Cardiac fibroblast (primary cell): ENCODE results near the gene FRMD5.
A peak's percentile ranks its signal among the peaks of the same experiment; 100 is the strongest.

ENCODE experiments used
- DNase-seq, 2 donors: peaks; one replicate each; pipeline versions ENCODE4 v3.0.0 to v3.0.0-alpha.2; 2010; ENCODE audit warnings: low read depth in 2 of 2
- H3K4me3 ChIP-seq, 2 donors: replicated peaks in 1 of 2; 1 replicate in 1 of 2; 2 replicates in 1 of 2; pipeline ENCODE4 v1.5.1; 2011; ENCODE audit warnings: low read depth in 2 of 2, low read length in 2 of 2, mild to moderate bottlenecking in 2 of 2, moderate library complexity in 1 of 2
- CTCF ChIP-seq: IDR thresholded peaks from one replicate; pipeline ENCODE4 v1.5.1; 2011; ENCODE audit warnings: low read depth, mild to moderate bottlenecking, low read length, inconsistent platforms

FRMD5 gene

DNA sequence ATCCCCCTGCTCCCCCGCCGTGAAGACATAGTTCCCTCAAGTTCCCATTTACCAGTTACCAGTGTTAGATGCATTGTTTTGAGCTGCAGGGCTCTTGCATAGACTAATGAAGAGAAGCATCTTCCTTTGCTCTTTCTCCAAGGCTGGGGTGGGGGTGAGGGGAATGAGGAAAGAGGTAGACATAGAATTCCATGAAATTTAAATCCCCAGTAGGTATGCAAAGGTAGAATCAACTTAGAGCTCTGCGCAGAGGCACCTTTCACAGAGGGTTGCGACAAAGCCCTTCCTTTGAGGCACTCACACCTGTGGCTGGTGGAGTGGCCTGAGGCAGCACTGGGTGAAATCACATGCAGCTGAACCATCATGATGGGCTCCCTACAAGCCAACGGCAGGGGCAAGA, 266.9 kb downstream of the FRMD5 start:
- TF ChIP-seq CTCF: no peak
- no peak overlapping the region for H3K4me3 ChIP-seq
- no peak for DNase-seq

GRCh38 chr15:43927203-43927602, 267.9 kb downstream of the FRMD5 start:
- no peak overlapping the region for H3K4me3 ChIP-seq
- DNase-seq: no peak
- TF ChIP-seq CTCF: no peak

- no peak for DNase-seq
- TF ChIP-seq CTCF: no peak
- no peak overlapping the region for H3K4me3 ChIP-seq
Measured at GRCh38 chr15:43923553-43923952, 271.5 kb downstream of the FRMD5 start.

DNA sequence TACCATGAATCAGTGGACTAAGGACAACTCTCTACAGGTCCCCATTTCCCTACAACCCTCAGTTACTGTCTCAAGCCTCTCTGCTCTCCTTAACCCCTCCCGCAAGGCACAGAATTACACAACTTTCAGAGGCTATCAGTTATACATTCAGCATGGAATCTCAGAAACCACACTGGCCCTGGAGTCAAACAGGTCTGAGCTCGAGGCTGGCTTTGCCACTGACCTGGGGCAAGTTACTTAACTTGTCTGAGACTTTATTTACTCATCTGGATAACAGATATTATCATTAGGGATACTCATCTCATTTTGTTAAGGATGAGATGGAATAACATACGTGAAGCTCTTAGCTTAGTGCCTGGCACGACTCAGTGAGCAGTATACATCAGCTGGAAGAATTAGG, 273.1 kb downstream of the FRMD5 start:
- TF ChIP-seq CTCF: no peak
- H3K4me3 ChIP-seq: no peak overlapping the region
- DNase-seq: peak in 1 of 2 donors; percentile 30

DNA sequence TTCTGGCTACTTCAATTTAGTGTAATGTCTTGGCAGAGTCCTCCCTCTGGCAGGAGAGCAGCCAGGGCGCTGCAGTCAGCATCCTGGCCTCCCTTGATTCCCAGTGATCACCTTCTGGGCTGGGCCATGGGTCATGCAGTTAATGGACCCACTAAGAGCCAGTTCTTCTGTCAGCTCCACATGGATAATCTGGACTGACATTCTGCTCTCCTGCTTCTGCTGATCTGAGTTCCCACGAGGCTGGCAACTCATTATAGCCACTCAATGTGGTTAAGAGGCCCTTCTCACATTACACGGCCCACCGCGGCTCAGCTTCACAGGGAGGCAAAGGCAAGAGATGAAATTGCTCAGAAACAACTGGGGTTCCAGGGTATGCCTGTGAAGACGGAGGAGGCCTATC, 274.3 kb downstream of the FRMD5 start:
- H3K4me3 ChIP-seq: no peak overlapping the region
- DNase-seq: no peak
- TF ChIP-seq CTCF: no peak

DNA sequence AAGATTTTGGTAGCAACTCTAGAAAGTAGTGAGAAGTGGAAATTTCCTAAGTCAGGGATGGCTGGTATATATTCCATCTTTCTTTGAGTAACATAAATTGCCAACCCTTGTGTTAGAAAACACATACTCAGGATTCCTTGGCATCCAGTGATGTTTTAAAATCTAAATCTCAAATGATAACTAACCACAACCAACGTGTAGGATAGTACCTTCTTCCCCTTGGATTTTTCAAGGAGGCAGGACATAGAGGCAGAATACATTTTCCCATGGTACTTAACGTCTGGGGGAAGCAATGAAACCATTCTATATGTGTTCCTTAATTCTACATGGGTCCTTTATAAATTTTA, 274.8 kb downstream of the FRMD5 start:
- no peak overlapping the region for H3K4me3 ChIP-seq
- peak in 1 of 2 donors; percentile 47 for DNase-seq
- TF ChIP-seq CTCF: no peak

DNA sequence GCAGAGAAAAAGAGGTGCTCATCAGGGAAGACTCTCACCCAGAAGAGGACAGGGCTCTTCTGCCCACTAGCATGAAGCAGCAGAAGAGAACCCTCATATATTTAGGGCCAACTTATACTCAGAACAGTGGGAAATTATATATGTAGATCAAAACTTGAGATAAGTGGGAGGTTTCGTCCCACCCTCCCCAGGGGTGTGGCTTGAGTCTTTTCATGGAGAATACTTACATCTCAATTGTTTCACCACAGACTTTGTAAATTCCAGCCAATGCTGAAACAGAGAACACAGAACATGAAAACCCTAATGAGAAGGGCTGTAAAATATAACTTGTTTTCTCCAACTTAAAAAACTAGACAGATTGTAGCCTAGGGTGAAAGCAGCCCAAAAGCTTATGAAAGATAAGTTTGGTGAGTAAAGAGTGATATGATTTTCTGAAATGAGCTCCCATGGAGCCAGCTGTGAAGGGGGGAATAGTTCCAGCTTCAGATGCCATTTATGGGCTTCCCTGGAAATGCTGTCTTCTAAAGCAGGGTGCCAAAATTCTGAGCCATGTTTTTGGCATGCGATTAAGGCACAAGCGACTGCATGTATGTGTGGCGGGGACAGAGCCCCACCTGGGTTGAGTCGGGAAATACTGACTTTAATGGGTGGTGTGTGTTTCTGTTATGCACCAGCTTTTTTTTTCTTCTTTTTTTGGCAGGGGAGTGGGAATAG, 275.4 kb downstream of the FRMD5 start:
- no peak for TF ChIP-seq CTCF
- H3K4me3 ChIP-seq: no peak overlapping the region
- DNase-seq: peak in 1 of 2 donors; percentile 19
